Measurements from ENCODE around the gene ACOT2.
A peak's percentile ranks its signal among the peaks of the same experiment; 100 is the strongest.
"Not testable (repeated sequence)": the region's sequence is repeated elsewhere in the genome, so short reads cannot be mapped to it uniquely, and the experiment has no call there.

The ACOT2 gene

DNA sequence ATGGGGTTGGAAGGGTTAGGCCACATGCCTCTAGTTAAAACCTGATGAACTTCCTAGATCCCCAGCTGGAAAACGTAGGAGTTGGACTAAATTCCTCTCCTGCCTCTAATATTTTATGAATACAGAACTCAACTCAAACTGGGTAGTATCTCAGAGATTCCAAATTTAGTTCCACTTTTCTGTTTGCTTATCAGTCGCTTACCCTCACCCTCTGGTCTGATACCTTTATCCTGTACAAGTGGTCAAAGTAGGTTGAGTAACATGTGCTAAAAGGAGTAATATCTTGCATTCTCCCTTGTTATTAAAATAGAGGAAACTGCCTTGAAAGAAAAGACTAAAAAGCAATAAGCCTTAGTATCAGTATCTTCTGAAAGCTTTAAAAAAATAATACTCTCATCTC is 11.8 kb upstream of the ACOT2 start:
- not testable (repeated sequence) for H3K4me1 Mint-ChIP-seq (ENCODE audit: low read depth); H3K27me3 Mint-ChIP-seq (ENCODE audit: low read depth); H3K36me3 Mint-ChIP-seq (ENCODE audit: low read depth); H3K27ac Mint-ChIP-seq; H3K4me3 Mint-ChIP-seq; H3K9me3 Mint-ChIP-seq

DNA sequence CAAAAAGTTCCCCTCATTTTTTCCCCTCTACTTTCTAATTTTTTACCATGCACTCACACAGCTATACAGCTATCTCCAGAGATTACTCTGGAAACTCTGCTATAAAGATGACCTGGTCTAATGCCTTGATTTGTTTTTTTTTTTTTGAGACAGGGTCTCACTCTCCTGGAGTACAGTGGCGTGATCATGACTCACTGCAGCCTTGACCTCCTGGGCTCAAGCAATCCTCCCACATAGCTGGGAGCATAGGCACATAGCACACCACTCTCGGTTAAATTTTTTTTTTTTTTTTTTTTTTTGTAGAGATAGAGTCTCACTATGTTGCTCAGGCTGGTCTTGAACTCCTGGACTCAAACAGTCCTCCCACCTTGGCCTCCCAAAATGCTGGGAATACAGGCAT is 10.8 kb upstream of the ACOT2 start:
- not testable (repeated sequence) for H3K4me1 Mint-ChIP-seq (ENCODE audit: low read depth); H3K4me3 Mint-ChIP-seq; H3K27me3 Mint-ChIP-seq (ENCODE audit: low read depth)

DNA sequence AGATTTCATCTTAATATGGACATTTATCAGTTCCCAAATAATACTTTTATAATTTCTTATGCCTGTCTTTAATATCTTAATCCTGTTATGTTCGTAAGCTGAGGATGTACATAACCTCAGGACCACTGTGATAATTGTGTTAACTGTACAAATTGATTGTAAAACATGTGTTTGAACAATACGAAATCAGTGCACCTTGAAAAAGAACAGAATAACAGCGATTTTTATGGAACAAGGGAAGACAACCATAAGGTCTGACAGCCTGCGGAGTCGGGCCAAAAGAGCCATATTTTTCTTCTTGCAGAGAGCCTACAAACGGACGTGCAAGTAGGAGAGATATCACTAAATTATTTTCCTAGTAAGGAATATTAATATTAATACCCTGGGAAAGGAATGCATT is 6.8 kb upstream of the ACOT2 start:
- peaks cover 13% of the 10 kb centered on the region for H3K9me3 Mint-ChIP-seq
- H3K36me3 Mint-ChIP-seq (ENCODE audit: low read depth): peaks cover 12% of the 10 kb centered on the region
- H3K27ac Mint-ChIP-seq; H3K4me1 Mint-ChIP-seq (ENCODE audit: low read depth); H3K4me3 Mint-ChIP-seq; H3K27me3 Mint-ChIP-seq (ENCODE audit: low read depth): not testable (repeated sequence)

More for the DNA sequence above, 10.8 kb upstream of the ACOT2 start:
- H3K9me3 Mint-ChIP-seq: peaks cover 13% of the 10 kb centered on the region
- not testable (repeated sequence) for H3K27ac Mint-ChIP-seq; H3K36me3 Mint-ChIP-seq (ENCODE audit: low read depth)

DNA sequence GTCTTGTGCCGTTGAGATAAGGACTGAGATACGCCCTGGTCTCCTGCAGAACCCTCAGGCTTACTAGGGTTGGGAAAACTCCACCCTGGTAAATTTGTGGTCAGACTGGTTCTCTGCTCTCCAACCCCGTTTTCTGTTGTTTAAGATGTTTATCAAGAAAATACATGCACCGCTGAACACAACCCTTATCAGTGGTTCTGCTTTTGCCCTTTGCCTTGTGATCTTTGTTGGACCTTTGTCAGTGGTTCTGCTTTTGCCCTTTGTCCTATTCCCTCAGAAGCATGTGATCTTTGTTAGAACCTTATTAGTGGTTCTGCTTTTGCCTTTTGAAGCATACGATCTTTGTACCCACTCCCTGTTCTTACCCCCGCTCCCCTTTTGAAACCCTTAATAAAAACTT is 6.3 kb upstream of the ACOT2 start:
- not testable (repeated sequence) for H3K27ac Mint-ChIP-seq; H3K4me3 Mint-ChIP-seq; H3K27me3 Mint-ChIP-seq (ENCODE audit: low read depth)
- H3K36me3 Mint-ChIP-seq (ENCODE audit: low read depth): peaks cover 16% of the 10 kb centered on the region
- H3K4me1 Mint-ChIP-seq (ENCODE audit: low read depth): peaks cover 11% of the 10 kb centered on the region
- peaks cover 13% of the 10 kb centered on the region for H3K9me3 Mint-ChIP-seq

DNA sequence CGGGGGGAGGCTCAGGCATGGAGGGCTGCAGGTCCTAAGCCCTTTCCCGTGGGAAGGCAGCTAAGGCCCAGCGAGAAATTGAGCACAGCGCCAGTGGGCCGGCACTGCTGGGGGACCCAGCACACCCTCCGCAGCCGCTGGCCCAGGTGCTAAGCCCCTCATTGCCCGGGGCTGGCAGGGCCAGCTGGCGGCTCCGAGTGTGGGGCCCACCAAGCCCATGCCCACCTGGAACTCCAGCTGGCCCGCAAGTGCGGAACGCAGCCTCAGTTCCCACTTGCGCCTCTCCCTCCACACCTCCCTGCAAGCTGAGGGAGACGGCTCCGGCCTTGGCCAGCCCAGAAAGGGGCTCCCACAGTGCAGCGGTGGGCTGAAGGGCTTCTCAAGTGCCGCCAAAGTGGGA is 2.6 kb upstream of the ACOT2 start:
- H3K9me3 Mint-ChIP-seq: peaks cover 13% of the 10 kb centered on the region
- peaks cover 32% of the 10 kb centered on the region for H3K4me1 Mint-ChIP-seq (ENCODE audit: low read depth)
- not testable (repeated sequence) for H3K4me3 Mint-ChIP-seq; H3K27ac Mint-ChIP-seq; H3K27me3 Mint-ChIP-seq (ENCODE audit: low read depth)
- H3K36me3 Mint-ChIP-seq (ENCODE audit: low read depth): peaks cover 17% of the 10 kb centered on the region

DNA sequence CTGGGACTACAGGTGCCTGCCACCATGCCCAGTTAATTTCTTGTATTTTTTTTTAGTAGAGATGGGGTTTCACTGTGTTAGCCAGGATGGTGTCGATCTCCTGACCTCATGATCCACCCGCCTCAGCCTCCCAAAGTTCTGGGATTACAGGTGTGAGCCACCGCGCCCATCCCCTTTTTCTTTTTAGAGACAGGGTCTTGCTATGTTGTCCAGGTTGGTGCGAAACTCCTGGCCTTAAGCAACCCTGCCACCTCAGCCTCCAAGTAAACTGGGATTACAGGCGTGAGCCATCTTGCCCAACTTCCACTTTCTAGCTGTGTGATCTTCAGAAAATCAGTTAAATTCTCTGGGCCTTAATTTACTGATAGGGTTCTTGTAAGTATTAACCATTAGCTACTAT is 2.1 kb upstream of the ACOT2 start:
- not testable (repeated sequence) for H3K4me3 Mint-ChIP-seq; H3K9me3 Mint-ChIP-seq; H3K27ac Mint-ChIP-seq; H3K27me3 Mint-ChIP-seq (ENCODE audit: low read depth)
- peaks cover 32% of the 10 kb centered on the region for H3K4me1 Mint-ChIP-seq (ENCODE audit: low read depth)
- H3K36me3 Mint-ChIP-seq (ENCODE audit: low read depth): peaks cover 17% of the 10 kb centered on the region

DNA sequence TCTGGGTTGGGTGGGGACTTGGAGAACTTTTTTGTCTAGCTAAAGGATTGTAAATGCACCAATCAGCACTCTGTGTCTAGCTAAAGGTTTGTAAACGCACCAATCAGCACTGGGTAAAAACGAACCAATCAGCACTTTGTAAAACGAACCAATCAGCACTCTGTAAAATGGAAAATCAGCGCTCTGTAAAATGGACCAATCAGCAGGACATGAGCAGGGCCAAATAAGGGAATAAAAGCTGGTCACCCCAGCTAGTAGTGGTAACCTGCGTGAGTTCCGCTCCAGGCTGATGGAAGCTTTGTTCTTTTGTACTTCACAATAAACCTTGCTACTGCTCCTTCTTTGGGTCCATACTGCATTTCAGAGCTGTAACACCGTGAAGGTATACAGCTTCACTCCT is 1.7 kb upstream of the ACOT2 start:
- Mint-ChIP-seq H3K27ac (no peak overlapping the region), H3K9me3 (peaks cover 6% of the 10 kb centered on the region), H3K4me1 (ENCODE audit: low read depth) (peaks cover 32% of the 10 kb centered on the region), H3K36me3 (ENCODE audit: low read depth) (peaks cover 20% of the 10 kb centered on the region), H3K4me3 (peak overlapping the region; percentile 91), H3K27me3 (ENCODE audit: low read depth) (no peaks in the 10 kb centered on the region)

DNA sequence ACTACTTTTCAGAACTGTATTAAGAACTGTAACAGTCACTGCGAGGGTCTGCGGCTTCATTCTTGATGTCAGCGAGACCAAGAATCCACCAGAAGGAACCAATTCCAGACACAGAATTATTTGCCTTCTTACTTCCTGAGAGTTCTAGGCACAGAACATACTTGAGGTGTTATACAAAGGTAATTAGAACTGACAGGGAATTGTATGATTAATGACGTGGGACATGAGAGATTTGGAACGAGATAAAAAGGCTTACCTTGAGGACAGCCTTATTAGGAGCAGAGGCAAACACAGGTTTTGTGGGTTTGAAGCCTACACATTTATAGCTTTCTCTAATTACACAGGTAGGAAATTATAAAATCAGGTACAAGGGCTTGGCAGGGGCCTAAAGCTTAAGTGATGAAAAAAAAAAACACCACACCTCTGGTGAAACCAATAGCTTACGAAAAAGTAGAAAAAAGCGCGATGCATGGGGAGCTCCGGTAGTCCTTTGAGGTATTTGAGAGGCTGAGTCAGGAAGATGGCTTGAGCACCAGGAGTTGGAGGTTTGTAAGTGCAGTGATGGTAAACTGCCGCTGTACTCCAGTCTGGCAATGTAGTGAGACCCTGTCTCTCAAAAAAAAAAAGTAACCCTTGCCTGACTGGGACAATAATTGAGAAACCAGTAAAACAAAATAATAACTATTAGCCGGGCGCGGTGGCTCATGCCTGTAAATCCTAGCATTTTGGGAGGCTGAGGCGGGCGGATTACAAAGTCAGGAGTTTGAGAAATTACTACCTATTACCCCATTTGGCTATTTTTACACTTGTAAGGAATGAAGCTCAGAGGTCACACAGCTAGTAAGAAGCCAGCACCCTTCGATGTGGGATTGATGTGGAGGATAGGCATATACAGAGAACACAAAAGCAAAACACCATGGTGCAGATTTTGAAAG is 795 bp upstream of the ACOT2 start:
- Mint-ChIP-seq H3K4me3 (peak overlapping the region; percentile 91), H3K4me1 (ENCODE audit: low read depth) (peaks cover 32% of the 10 kb centered on the region), H3K27ac (peak overlapping the region; percentile 92), H3K36me3 (ENCODE audit: low read depth) (peaks cover 21% of the 10 kb centered on the region), H3K27me3 (ENCODE audit: low read depth) (no peaks in the 10 kb centered on the region), H3K9me3 (no peaks in the 10 kb centered on the region)

DNA sequence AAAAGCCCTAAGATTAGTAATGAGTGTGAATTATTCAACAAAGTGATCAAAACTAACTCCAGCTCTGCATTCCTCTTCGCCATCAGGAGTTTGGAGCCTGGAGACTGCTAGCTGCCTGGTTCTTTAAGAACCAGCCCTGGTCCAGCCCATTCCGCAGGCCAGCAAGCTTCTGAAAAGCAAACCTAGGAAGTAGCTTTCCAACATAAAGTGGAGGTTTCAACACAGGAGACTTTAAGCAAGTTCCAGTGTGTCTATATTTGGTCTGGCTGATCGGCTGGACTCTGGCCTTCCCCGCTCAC is 178 bp upstream of the ACOT2 start:
- peaks cover 24% of the 10 kb centered on the region for H3K36me3 Mint-ChIP-seq (ENCODE audit: low read depth)
- not testable (repeated sequence) for H3K27me3 Mint-ChIP-seq (ENCODE audit: low read depth); H3K9me3 Mint-ChIP-seq
- H3K4me1 Mint-ChIP-seq (ENCODE audit: low read depth): peaks cover 32% of the 10 kb centered on the region
- peak overlapping the region; percentile 91 for H3K4me3 Mint-ChIP-seq
- peak overlapping the region; percentile 92 for H3K27ac Mint-ChIP-seq

DNA sequence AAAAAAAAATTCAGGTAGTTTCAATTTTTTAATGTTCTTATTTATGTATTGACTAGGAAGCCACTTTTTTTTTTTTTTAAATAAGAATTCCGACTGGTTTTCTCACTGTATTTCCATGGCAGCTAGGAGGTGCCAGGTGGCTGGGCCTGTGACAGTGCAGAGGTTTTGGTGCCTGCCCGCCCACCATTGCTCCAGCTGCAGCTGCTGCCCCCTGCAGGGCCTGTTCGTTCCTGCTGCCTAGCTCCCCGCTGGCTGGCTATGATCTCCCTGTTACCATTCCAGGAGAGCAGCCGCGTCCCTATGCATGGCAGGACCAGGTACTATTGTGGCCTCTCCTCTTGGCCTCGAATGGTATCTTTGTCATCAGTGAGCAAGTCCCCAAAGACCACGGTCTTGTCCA is 1.9 kb downstream of the ACOT2 start:
- Mint-ChIP-seq H3K4me1 (ENCODE audit: low read depth) (peaks cover 27% of the 10 kb centered on the region), H3K36me3 (ENCODE audit: low read depth) (peaks cover 25% of the 10 kb centered on the region)
- H3K27me3 Mint-ChIP-seq (ENCODE audit: low read depth); H3K9me3 Mint-ChIP-seq; H3K4me3 Mint-ChIP-seq; H3K27ac Mint-ChIP-seq: not testable (repeated sequence)

DNA sequence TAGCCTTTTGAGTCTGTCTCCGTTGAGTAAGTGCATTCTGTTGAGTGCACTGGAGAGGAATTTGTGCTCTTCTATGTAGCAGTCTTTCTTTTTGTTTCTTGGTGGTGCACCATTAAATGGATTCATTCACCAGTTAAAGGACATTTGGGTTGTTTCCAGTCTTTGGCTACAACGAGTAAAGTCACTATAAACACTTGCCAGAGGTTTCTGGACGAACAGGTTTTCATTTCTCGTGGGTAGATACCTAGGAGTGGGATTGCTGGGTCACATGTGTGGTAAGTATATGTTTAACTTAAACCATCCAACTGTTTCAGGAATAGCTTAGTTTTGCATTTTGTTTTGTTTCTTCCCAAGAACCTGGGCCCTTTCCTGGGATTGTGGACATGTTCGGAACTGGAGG is 4.0 kb downstream of the ACOT2 start:
- H3K27me3 Mint-ChIP-seq (ENCODE audit: low read depth); H3K27ac Mint-ChIP-seq; H3K4me3 Mint-ChIP-seq; H3K9me3 Mint-ChIP-seq: not testable (repeated sequence)
- Mint-ChIP-seq H3K36me3 (ENCODE audit: low read depth) (peaks cover 17% of the 10 kb centered on the region), H3K4me1 (ENCODE audit: low read depth) (peaks cover 17% of the 10 kb centered on the region)

DNA sequence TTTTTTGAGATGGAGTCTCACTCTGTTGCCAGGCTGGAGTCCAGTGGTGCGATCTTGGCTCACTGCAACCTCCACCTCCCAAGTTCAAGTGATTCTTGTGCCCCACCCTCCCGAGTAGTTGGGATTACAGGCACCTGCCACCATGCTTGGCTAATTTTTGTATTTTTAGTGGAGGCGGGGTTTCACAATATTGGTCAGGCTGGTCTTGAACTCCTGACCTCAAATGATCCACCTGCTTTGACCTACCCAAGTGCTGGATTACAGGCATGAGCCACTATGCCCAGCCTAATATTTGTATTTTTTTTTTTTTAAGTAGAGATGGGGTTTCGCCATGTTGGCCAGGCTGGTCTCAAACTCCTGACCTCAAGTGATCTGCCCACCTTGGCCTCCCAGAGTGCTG is 4.7 kb downstream of the ACOT2 start:
- H3K27me3 Mint-ChIP-seq (ENCODE audit: low read depth); H3K9me3 Mint-ChIP-seq; H3K27ac Mint-ChIP-seq; H3K4me3 Mint-ChIP-seq: not testable (repeated sequence)
- peaks cover 10% of the 10 kb centered on the region for H3K4me1 Mint-ChIP-seq (ENCODE audit: low read depth)
- H3K36me3 Mint-ChIP-seq (ENCODE audit: low read depth): peaks cover 17% of the 10 kb centered on the region

DNA sequence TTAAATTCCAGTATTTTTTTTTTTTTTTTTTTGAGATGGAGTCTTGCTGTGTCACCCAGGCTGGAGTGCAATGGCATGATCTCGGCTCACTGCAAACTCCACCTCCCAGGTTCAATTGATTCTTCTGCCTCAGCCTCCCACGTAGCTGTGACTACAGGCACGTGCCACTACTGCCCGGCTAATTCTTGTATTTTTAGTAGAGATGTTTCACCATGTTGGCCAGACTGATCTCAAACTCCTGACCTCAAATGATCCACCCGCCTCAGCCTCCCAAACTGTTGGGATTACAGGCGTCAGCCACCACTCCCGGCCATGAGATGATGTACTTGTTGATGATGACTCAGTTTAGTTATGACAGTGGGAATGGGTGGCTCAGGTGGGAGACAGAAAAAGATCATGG is 5.2 kb downstream of the ACOT2 start:
- H3K27ac Mint-ChIP-seq; H3K27me3 Mint-ChIP-seq (ENCODE audit: low read depth); H3K4me1 Mint-ChIP-seq (ENCODE audit: low read depth); H3K4me3 Mint-ChIP-seq; H3K9me3 Mint-ChIP-seq: not testable (repeated sequence)
- H3K36me3 Mint-ChIP-seq (ENCODE audit: low read depth): peaks cover 17% of the 10 kb centered on the region

DNA sequence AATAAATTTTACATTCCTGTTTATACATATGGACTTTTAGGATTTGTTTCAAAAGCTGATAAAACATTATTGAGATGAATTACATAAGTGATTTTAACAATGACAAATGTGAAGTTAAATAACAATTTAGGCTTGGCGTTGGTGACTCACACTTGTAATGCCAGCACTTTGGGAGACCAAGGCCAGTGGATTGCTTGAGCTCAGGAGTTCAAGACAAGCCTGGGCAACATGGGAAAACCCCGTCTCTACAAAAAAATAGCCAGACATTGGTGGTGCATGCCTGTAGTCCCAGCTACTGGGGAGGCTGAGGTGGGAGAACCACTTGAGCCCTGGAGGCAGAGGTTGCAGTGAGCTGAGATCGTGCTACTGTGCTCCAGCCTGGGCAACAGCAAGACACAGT is 7.4 kb downstream of the ACOT2 start:
- Mint-ChIP-seq H3K27ac (no peak overlapping the region), H3K4me3 (no peak overlapping the region), H3K4me1 (ENCODE audit: low read depth) (no peaks in the 10 kb centered on the region), H3K9me3 (no peaks in the 10 kb centered on the region), H3K27me3 (ENCODE audit: low read depth) (no peaks in the 10 kb centered on the region), H3K36me3 (ENCODE audit: low read depth) (peaks cover 20% of the 10 kb centered on the region)

DNA sequence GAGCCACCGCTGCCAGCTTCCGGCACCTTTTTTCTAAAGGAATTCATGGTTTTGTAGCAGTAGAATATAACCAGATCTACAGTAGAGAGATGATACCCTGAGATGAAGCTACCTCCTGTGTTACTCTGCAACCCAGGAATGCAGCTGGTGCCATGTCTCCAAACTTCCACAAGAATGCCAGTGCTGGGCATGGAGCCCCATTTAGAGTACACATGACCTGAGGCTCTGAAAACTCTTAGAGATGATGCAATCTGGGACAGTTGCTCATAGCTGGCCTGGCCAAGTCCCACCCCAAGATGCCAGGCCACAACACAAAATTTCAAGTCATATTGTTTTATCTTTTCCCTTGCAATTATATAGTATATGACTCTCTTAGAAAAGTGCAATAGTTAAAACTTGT is 8.2 kb downstream of the ACOT2 start:
- not testable (repeated sequence) for H3K27me3 Mint-ChIP-seq (ENCODE audit: low read depth); H3K4me1 Mint-ChIP-seq (ENCODE audit: low read depth); H3K27ac Mint-ChIP-seq; H3K9me3 Mint-ChIP-seq; H3K4me3 Mint-ChIP-seq
- peaks cover 18% of the 10 kb centered on the region for H3K36me3 Mint-ChIP-seq (ENCODE audit: low read depth)

Data from T-helper 1 cell treated with Interleukin-12 subunit alpha and Interleukin-12 subunit beta and Interleukin-4 antibody, amounts not matched to agents 30 μg/mL and 1 μg/mL, for 36 hours (primary cell).